Activated naive CD4-positive, alpha-beta T cell treated with anti-CD3 and anti-CD28 coated beads, Interleukin-2, amount 50 U/mL, for 16 hours (primary cell): ENCODE data around the gene MPV17L.
A peak's percentile ranks its signal among the peaks of the same experiment; 100 is the strongest.
"Not testable (repeated sequence)": the region's sequence is repeated elsewhere in the genome, so short reads cannot be mapped to it uniquely, and the experiment has no call there.

Source experiments
- DNase-seq: peaks from one replicate; pipeline ENCODE4 v3.0.0-alpha.2; 2020

Gene MPV17L

DNA sequence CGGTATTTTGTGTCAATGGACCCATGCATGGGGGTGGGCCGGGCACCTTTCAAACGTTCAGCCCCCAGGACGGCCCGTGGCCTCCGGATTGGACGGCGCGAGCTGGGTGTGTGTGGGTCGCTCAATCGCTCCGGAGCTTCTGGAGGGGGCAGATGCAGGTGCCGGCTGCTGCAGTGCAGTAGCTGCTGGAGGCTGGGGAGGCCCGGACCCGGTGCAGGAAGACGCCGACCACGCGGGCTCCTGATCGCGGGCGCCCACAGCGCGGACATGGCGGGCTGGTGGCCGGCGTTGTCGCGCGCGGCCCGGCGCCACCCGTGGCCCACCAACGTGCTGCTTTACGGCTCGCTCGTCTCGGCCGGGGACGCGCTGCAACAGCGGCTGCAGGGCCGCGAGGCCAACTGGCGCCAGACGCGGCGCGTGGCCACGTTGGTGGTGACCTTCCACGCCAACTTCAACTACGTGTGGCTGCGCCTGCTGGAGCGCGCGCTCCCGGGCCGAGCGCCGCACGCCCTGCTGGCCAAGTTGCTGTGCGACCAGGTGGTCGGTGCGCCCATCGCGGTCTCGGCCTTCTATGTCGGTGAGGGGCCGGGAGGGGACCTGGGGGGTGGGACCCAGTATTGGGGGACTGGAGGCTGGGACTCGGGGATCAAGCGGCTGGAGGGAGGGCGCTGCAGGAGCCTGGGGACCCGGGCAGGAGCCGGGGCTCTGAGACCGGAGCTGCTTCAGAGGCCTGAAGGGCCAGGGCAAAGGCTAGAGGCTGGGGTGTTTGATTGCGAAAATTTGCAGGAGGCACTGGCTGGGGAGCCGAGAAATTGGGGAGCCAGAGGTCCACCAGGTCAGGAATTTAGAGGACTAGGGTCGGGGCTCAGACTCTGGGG, at the start of gene MPV17L:
MPV17L (plus strand) TSS at position 124 of the 878 bp plus-strand sequence; CDS start at position 268, 144 bp downstream.
- peak; percentile 10 for DNase-seq

DNA sequence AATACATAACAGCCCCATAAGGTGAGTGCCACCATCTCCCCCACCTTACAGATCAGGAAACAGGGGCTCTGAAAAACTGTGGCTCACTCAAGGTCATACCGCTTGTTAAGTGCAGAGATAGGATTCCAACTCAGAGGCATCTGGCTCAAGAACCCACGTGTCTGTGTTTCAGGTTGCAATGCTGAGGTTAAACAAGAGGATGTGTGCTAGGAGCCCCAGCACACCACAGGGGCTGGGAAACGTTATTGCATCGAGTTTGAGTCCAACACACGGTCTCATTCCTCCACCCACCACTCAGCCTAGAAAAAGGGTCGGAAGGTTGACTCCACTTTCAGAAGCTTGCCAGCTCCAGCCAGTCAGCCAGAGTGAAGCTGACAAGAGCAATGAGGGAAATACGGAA, 46.8 kb upstream of the MPV17L start:
- not testable (repeated sequence) for DNase-seq

DNA sequence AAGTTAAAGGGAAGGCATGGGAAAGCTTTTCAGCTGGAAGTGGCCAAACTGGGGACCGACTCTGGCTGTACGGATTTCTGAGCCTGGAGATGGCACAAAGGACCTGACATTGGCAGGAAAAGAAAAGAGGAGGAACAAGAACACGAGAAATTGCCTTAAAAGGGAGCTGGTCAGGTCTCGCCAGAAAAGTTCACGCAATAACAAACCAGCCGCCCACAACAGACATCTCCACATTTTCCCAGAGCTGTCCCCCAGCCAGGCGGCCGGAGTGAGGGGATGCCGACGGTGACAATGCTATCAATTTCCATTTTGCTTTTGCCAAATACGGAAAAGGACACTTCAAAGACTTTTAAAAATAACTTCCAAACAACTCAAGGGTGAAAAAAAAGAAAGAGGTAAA, 44.3 kb upstream of the MPV17L start:
- DNase-seq: not testable (repeated sequence)

- not testable (repeated sequence) for DNase-seq
Measured at GRCh38 chr16:15351745-15352144, 43.8 kb upstream of the MPV17L start.

DNA sequence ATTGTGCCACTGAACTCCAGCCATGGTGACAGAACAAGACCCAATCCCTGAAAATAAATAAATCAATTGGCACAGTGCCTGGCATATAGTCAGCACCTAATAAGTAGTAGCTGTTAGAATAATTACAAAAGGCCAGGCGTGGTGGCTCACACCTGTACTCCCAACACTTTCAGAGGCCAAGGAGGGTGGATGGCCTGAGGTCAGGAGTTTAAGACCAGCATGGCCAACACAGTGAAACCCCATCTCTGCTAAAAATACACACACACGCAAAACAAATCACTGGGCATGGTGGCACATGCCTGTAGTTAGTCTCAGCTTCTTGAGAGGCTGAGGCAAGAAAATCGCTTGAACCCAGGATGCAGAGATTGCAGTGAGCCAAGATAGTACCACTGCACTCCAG, 42.7 kb upstream of the MPV17L start:
- DNase-seq: not testable (repeated sequence)

- DNase-seq: not testable (repeated sequence)
Measured at GRCh38 chr16:15354846-15355245, 40.7 kb upstream of the MPV17L start.

- not testable (repeated sequence) for DNase-seq
Measured at GRCh38 chr16:15357495-15357894, 38.1 kb upstream of the MPV17L start.

DNA sequence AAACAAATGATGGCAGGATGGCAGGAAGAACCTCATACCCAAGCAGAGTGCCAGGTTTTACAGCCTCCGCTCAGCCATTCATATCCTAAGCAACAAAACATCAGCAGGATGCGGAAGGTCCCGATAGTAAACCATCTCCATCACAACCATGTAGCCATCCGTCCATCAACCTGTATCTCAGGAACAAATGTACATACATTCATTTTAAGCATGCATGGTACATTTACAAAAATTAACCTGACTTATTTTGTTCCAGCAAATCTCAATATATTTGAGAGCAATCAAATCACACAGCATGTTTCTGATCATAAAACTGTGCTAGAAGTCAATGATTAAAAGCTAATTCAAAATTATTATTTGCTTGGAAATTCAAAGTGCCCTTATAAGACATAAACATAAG, 17.4 kb upstream of the MPV17L start, which contains the start of gene NPIPA5:
NPIPA5 (minus strand) TSS at position 101 of the 400 bp plus-strand sequence; CDS start at position 101, 0 bp downstream.
- not testable (repeated sequence) for DNase-seq

DNA sequence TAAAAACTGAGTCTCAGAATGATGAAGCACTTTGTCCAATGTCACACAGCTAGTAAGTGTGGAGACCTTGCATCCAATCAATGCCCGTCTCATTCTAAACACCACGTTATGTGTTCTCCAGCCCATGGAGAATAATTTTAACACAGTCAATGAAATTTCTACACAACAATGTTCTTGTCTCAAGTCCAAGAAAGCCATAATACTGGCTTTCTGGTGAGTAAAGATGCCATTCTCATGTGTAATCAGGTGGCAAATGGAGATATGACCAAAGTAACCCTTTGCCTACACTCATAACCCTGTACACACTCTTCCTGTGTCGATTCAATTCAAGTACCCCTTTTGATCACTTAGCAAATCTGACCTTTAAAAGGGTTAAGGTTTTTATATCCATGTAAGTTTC, 12.7 kb upstream of the MPV17L start:
- DNase-seq: not testable (repeated sequence)

GRCh38 chr16:15388060-15388459, 7.5 kb upstream of the MPV17L start:
- DNase-seq: not testable (repeated sequence)

- DNase-seq: not testable (repeated sequence)
Measured at GRCh38 chr16:15389916-15390315, 5.6 kb upstream of the MPV17L start.

DNA sequence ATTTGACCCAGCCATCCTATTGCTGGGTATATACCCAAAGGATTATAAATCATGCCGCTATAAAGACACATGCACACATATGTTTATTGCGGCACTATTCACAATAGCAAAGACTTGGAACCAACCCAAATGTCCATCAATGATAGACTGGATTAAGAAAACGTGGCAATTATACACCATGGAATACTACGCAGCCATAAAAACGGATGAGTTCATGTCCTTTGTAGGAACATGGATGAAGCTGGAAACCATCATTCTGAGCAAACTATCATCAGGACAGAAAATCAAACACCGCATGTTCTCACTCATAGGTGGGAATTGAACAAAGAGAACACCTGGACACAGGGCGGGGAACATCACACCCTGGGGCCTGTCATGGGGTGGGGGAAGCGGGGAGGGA, 2.5 kb upstream of the MPV17L start:
- DNase-seq: not testable (repeated sequence)

DNA sequence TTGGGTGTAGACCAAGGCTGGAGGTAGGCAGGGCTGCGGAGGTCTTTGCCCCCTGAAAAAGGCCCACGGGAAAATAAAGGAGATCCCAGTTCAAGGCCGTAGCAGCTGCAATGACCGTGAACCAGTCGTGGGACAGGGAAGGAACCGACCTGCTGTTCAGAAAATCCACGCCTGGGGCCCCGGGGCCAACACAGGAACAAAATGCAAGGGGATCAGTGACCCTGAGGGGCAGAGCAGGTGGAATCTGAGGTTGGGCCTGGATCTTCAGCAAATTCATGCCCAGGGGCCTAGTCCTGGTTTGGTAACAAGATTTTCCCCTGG, 915 bp downstream of the MPV17L start:
- not testable (repeated sequence) for DNase-seq

DNA sequence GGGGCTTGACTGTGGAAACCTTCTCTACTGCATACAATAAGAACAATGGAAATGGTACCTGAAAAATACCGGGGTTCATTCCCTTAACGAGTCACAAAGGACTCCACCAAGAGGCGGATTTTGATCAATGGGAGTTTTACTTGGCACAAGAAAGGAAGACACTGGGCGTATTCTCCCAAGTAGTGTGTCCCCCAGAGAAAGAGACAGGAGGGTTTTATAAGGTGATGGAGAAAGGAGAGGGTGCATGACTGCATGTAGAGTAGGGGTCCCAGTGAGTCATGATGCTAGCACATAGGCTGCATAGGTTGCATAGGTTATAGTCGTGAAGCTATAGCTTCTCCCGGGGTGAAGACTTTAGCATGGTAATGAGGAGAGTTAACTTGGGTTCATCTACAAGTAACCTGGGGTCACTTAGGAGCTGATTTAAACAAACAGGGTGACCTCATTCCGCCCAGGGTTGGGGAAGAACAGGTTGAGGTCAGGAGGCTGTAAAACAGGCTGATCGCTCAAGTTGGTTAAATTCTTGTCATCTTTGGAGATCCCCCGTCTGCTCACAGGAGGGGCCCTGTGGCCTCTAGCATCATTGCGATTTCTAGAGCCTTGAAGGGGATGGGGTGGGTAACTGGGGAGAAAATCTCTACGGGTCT, 1.5 kb downstream of the MPV17L start:
- no peak for DNase-seq

DNA sequence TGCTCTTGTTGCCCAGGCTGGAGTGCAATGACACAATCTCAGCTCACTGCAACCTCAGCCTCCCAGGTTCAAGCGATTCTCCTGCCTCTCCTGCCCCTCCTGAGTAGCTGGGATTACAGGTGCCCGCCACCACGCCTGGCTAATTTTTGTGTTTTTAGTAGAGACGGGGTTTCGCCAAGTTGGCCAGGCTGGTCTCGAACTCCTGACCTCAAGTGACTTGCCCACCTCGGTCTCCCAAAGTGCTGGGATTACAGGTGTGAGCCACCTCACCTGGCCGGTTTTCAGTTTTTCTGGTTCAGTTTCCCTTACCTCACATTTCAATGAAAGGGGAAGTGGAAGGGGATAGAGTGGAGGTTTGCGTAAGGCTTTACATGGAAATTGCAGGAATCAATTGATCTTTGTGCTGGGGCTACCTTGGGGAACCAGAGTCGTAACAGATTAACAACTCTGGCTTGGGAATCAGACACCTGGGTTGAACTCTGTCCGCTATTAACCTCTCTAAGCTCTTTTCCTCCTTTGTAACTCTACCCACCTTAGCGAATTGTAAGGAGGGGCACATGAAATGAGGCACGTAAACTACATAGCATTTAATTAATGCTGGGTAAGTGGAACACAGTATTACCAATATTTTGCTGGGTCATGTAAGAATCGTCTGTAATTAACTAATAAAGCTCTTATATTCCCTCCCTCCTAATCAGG, 3.2 kb downstream of the MPV17L start:
- no peak for DNase-seq

- DNase-seq: no peak
Measured at GRCh38 chr16:15399317-15399716, 3.8 kb downstream of the MPV17L start.

DNA sequence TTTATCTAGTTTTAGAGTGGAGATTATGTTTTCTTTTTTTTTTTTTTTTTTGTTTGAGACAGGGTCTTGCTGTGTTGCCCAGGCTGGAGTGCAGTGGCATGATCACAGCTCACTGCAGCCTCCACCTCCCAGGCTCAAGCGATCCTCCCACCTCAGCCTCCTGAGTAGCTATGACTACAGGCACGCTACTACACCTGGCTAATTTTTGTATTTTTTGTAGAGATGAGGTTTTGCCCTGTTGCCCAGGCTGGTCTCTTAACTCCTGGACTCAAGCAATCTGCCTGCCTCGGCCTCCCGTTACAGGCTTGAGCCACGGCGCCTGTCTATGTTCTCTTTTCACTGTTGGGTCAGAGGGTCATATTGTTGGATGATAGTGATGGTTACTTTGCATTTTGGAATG, 4.8 kb downstream of the MPV17L start:
- DNase-seq: not testable (repeated sequence)

- no peak for DNase-seq
Measured at GRCh38 chr16:15401972-15402371, 6.4 kb downstream of the MPV17L start.

GRCh38 chr16:15403392-15403995, 7.9 kb downstream of the MPV17L start:
- no peak for DNase-seq

DNA sequence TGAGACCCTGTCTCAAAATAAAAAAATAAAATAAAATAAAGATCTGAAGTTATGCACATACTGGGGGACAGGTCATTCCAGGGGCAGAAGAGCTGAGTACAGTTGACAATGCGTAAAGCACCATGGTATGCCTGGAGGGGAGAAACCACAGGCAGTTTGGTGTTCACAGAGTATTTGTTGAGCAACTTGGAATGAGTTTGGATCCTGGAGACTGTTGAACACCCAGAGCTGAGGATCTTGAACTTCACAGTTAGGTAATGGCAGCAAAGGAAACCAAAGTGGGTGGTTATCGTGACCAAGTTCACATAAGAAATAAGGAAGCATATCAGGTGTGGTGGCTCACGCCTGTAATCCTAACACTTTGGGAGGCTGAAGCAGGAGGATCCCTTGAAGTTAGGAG, 8.5 kb downstream of the MPV17L start:
- DNase-seq: not testable (repeated sequence)

DNA sequence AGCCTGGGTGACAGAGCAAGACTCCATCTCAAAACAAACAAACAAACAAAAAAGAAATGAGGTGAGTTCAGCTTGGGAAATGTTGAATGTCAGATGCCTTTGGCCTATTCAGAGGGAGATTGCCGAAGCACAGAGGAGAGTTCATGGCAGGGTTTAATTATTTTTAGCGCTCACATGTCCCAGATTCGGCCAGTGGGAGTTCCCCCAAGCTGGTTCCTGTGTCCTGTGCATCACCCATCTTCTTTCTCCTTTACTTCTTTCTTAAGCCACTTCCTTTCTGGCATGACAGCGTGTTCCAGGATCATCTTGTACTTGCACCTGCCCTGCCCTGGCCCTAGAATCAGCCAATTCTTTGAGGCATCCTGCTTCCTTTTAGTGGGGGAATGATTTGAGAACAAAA, 9.2 kb downstream of the MPV17L start:
- DNase-seq: no peak

GRCh38 chr16:15407756-15408155, 12.2 kb downstream of the MPV17L start:
- not testable (repeated sequence) for DNase-seq

DNA sequence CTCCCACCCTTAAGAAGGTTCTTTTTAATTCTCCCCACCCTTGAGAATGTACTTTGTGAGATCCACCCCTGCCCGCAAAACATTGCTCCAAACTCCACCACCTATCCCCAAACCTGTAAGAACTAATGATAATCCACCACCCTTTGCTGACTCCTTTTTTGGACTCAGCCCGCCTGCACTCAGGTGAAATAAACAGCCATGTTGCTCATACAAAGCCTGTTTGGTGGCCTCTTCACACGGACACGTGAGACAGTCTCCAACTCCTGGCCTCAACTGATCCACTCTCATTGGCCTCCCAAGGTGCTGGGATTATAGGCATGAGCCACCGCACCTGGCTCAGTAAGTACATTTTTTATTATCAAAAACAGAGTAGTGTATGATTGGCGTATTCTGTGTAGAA, 13.9 kb downstream of the MPV17L start:
- DNase-seq: not testable (repeated sequence)
